Stimulated activated CD4-positive, alpha-beta T cell treated with anti-CD3 and anti-CD28 coated beads, Interleukin-4, amount 100 ng/mL, for 1 hour (primary cell): ENCODE data around the gene CATSPER1.
"Not testable (repeated sequence)": the region's sequence is repeated elsewhere in the genome, so short reads cannot be mapped to it uniquely, and the experiment has no call there.

Source experiments
- DNase-seq: peaks from one replicate; pipeline ENCODE4 v3.0.0-alpha.2; 2020

The CATSPER1 gene

DNA sequence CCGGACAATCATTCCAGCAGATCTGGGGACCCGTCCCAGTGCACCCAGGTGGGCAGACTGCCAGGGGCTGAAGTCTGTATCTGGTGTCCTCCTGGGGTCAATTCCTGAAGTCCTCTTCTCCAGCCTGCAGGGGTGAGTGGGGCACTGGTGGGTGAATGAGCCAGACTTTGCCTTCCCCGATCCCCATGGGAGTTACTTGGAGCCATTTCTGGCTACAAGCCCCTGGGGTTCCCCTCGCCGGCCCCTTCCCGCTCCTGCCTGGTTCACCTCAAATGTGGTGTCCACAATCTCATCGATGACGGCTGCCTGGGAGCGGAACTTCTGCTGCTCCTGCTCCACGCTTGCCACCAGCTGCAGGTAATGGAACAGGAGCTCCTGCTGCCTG is 9.5 kb downstream of the CATSPER1 start:
- DNase-seq, result no peak

DNA sequence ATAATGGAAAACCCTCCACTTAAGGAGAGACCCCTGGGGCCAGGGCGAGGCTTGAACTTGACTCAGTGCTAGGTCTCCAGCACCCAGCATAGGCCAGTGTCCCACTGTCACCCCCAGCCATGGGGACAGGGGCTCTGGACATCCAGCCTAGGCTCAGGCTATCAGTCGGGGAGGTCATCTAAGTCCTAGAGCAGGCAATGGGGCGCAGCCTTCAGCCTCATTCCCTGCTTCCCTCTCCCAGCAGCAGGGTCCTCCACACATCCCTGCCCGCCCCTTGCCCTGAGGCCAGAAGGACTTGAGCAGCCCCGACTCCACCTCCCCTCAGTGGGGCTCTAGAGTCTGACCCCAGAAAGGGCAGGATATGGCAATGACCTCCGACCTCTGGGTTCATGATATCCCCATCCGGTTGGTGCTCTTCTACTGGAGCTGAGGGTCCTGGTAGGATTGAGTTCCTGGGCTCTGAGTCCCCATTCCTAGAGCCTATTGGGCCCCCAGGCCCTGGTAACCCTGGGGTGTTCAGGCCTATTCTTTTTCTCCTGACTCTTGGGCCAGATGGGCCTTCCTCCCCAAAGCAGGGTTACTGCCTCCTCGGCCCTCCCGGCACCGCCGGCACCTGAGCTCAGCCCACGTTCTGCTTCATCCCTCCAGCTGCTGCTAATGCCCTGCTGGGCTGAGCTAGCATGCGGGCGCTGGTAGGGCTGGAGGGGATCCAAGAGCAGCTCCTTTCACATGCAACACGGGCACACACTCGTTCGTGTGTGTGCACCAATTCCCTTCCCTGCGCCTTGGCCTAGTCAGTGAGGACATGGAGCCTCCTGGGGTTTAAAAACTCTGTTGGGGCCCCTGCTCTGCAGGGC is 10.1 kb downstream of the CATSPER1 start:
- DNase-seq, result no peak

DNA sequence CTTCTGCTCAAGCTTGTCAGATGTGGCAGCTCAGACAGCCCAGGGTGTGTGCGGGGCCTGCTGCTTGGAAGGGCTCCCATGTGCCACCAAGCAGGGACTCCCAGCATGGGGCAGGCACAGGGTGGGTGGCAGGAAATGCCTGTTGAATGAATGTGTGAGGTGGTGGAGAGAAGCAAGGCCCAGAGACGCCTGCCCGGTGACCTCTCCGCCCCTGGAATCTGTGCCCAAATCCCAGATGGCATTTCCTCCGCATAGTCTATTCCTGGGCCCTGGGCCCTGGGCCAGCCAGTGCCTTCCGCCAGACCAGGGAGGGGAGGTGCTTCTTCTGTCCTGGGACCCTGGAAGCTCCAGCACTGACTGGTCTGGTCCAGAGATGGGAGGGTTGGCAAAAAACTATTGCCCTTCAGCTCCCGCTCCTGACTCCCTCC is 10.8 kb downstream of the CATSPER1 start:
- no peak for DNase-seq

DNA sequence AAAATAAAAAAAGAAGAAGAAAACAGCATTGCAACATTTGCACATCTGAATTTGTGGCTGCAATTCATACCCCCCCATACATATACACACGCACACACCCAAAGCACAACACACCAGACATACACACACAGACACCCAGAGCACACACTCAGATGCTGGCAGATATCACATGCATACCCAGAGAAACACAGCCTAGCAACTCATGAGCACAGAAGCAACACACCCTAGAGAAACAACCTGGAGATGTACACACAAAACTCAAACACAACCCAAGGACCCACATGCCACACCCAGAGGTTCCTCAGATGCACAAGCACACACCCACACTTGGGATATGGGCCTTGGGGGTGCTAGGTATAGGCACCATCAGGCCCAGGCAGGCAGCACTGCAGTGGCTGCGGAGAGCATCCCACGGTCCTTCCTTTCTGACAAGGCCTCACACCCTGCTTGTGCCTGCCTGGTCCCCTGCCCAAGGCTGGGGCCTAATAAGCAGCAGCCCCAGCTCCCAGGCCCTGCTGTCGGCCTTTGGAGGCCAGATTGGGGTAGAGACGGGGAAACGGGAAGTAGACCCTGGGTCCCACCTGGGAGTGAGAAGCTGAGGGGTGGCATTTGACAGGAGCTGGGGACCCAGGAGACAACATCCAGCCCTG is 11.3 kb downstream of the CATSPER1 start:
- no peak for DNase-seq

DNA sequence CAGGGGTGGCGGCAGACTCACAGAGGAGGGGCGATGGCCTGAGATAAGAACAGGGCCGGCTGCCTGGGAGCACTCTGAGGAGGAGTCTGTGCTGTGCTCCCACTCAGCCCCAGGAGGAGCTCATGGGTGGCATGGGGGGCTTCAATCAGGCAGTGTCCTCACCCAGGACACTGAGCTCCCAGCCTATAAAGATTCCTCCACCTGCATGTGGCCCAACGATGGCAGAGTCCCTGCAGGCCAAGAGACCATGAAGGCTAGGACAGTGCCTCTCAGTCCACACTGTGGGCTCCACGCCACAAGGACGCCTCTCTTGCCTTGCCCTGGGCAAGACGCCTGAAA is 12.5 kb downstream of the CATSPER1 start:
- no peak for DNase-seq

DNA sequence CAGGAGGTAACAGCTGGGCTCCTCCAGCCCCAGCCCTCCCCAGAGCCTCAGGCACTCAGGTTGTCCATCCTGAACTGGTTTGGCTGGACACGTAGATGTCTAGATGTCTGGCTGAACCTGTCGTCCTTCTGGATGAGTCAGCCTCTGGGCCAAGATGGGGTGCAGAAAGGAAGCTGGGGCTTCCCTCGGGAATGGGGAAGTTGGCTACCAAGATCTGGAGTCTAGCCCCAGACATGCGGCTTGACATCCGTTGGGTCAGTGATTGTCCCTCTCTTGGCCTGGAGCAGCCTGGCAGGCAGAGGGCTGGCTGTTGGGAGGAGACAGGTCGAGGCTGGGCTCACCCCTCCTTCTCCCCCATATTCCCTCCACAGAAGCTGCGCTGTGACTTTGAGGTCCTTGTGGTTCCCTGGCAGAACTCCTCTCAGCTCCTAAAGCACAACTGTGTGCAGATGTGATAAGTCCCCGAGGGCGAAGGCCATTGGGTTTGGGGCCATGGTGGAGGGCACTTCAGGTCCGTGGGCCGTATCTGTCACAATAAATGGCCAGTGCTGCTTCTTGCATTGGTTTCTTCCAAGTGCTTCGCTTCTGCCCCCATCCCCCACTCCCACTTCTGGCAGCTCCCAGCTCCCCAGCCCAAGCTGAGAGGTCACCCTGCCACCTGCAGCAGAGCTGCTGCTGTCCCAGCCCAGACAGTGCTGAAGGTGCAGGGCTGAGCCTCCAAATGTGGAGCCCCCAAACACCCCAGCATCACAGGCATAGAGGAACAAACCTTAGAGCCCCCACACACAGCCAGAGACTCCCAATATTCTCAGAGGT is 13.1 kb downstream of the CATSPER1 start:
- DNase-seq, result no peak

DNA sequence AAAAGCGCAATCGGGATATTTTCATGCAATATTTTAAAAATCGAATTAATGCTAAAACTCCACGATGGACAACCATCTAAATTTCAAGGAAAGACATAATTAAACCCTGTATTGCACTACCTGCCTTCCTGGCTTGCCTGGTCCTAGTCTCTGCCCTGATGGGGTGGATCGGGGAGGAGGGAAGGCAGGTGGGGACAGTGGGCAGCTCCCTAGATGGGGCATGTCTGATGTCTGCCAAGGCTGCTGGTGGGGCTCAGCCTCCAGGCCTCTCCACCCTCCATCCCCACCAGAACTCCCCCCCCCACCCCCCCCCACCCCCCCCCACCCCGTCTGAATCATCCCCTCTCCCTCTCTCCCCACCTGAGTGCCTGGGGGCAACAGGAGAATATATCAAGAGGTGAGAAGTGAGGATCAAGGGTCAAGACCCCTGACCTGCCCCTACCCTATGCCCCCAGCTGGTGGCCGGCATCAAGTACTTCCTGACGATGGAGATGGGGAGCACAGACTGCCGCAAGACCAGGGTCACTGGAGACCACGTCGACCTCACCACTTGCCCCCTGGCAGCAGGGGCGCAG is 13.8 kb downstream of the CATSPER1 start:
- no peak for DNase-seq

GRCh38 chr11:66011785-66012303 is 14.4 kb downstream of the CATSPER1 start, which contains the start of gene CST6:
Gene CST6 (plus strand): TSS chr11:66012008. CDS start chr11:66012045, 37 bp downstream.
- no peak for DNase-seq

GRCh38 chr11:66011239-66011784 is 15.0 kb downstream of the CATSPER1 start:
- no peak for DNase-seq

GRCh38 chr11:66010036-66010435 is 16.2 kb downstream of the CATSPER1 start:
- DNase-seq, result not testable (repeated sequence)

- DNase-seq, result no peak
These were observed 17.7 kb downstream of the CATSPER1 start for GRCh38 chr11:66008468-66009101.

DNA sequence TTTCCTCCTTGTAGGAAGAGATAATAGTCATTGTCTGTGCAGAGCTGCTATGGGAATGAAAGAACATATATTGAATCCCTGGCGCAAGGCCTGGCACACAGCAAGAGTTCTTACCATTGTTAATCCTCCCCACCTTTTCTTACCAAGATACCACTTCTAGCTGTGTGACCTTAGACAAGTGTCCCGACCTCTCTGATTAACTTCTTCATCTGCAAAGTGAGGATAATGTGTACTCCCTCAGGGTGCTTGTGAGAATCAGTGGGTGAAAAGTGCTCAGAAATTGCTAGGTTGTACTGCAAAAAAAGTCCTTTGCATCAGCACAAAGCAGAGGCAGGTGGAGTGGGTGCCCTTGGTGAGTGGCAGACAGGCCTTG is 18.2 kb downstream of the CATSPER1 start:
- no peak for DNase-seq

DNA sequence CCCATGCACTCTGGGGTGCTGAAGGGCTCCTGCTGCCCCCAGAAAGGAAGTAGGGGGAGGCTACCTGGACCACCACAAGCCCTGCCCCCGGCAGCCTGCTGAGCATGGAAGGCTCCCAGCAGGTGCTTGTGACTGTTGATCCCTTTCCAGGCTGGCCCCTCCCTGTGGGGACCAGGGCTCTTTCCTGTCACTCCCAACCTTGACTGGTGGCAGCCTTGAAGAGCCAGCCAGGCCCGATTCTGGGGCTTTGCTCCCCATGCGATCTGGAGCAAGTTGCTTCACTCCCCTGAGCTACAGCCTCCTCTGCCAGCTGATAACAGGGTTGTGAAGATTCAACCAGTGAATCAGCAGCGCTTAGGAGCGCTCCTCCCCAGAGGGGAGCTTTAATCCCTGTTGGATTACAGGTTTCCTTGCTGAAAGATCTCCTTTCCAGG is 19.1 kb downstream of the CATSPER1 start:
- DNase-seq, result no peak

DNA sequence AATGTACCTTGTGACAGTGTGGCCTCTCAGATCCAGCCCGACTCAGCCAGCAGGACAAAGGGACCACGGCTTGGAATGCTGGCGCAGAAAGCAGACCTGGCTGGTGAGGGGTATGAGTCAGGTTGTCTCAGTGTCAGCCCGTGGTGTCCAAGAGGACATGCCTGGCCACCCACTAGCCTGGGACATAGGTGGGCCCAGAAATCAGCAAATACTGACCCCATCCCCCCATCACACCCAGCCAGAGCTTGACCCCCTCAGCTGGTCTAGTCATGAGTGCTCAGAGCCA is 19.4 kb downstream of the CATSPER1 start:
- DNase-seq, result no peak

DNA sequence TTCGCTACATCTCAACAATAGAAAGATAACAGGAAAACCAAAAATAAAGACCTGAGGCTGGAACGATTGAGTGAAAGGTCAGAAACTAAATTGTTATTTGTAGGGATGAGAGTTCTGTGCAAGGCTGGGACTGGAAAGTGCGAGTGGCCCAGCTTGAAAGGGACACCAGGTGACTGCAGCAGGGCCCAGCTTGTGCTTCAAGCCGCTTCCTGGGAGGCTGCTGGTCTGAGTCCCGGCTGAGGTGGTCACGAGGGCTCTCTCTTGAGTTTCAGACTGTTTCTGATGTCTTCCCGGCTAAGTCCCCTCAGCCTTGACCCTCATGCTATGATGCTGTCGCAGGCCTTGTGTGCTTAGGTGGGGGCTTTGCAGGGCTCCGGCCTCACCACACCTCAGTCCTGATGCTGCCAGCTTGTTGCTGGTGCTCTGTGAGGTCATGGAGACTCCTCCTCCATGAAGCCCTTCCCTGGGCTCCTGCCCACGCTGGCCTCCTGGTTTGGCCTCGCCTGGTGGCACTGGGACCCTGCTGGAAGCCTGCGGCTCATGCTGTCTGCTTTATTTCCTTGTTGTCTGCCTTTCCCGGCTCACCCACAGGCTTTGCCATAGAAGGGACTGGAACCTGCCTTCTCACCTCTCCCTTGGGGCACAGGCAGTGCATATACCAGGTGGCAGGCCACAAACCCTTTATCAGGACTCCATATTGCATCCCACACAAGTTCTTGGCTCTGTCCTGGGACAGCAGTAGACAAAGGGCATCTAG is 20.0 kb downstream of the CATSPER1 start:
- DNase-seq, result no peak

DNA sequence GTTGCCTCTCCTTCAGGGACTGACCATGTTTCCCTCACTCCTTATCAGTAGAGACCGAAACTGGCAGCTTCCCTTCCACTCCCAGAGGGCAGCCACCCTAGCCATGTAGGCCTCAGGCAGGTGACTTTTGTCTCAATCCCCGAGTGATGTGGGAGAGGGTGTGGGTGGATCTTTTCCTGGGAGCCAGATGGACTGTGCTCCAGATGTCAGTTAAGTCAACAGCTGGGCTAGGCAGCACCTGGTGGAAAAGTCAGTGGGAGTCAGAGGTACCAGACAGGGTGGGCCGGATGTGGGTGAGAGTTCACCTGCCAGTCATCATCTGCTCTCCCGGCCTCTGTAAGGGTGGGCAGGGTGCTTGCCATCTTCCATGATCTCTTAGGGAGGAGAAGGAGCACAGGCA is 22.1 kb downstream of the CATSPER1 start:
- DNase-seq, result no peak

- DNase-seq, result no peak
These were observed 23.0 kb downstream of the CATSPER1 start for GRCh38 chr11:66003291-66003690.

DNA sequence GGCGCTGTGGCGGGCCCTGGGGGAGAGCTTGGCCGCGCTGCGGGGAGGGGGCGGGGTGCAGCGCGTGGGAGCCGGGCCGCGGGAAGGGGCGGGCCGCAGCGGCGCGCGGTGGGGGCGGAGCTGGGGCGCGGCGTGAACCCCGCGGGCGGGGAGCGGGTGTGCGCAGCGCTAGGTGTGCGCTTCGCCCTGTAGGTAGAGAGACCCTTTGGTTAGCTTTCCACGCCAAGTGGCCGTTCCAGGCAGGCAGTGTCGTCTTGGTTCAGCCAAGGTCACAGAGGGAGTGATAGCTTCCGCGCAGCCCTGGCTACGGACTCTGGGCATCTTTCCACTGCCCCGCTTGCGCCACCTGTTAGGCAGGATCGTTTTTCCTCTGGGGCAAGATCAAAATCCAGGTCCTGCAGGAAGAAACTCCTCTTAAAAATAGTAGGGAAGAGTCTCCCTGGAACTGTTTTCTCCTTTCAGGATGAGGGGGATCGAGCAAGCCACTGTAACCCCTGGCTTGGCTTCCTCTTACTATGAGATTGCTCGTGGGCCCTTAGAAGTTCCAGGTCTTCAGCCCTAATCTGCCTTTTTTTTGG is 23.5 kb downstream of the CATSPER1 start:
- peak; percentile 71 for DNase-seq

DNA sequence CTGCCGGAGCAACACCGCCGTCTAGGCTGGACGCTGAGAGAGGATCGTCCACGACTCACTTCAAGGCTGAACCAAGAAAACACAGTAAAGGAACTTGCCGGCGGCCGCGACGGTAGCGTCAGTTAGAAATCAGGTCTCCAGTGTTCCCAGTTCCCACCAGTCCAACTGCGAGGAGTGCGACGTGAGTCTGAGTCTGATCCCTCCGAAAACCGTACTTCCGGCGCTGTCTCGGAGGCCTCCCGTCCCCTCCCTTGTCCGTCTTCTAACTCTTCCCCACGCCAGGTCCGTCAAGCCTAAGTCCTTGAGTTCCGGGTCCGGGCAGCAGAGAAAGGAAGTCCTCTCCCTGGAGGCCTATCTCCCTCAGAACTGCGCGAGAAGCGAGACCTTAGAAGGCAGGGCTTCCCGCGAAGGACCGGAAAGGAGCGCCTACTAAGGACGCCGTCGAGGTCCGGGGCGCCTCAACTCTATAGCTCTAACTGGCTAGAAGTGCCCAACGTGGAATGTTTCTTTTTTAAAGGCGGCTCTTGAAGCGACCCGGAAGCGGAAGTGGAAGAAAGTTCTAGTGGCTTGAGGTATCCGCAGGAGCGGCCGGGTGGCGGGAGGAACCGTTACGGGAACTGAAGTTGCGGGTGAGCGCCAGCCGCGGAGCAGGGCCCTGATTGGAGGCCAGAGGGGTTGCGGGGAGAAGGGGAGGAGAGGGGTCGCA is 24.2 kb downstream of the CATSPER1 start, which contains the start of the genes BANF1 and EIF1AD:
Gene BANF1 (plus strand): TSS at position 562 of the 706 bp plus-strand sequence. CDS start 748 bp downstream, outside the sequence.
Gene EIF1AD (minus strand): TSS at position 216 of the 706 bp plus-strand sequence. CDS start 1,768 bp downstream, outside the sequence.
- DNase-seq, result peak; percentile 85

DNA sequence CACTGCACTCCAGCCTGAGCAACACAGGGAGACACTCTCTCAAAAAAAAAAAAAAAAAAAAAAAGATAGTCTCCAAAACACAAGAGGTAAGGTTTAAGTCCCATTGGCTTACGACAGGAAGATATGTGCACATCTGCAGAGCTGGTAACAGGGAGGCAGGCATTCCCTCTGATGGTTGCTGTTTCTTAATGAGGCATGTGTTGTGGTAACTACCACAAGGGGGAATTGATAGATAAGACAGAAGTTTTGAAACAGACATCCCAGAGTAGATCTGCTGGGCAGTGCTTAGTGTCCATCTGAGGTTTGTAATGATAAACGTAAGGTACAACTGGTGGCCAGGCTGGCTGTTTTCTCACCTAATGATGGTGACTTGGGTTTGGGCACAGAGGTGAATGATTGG is 29.0 kb downstream of the CATSPER1 start:
- DNase-seq, result no peak
